Gastrocnemius medialis (tissue), 4 donors: ENCODE results near the gene HIVEP3. TPM values are rescaled to one million over a fixed set of nuclear protein-coding genes. Genes with fewer than 3 reads are reported as not detected.

Experiments used
- ATAC-seq, 2 donors: fragments of 150-250 bp; one replicate each; pipeline ENCODE4 v1.9.1; 2016
- DNase-seq, 2 donors: peaks; one replicate each; pipeline ENCODE4 v3.0.0-alpha.2; 2019
- H3K27ac ChIP-seq, 4 donors: fragments of 200-600 bp; sonication (generic); 1 replicate in 1 of 4; 2 replicates in 3 of 4; pipeline ENCODE4 v1.5.1; 2016 to 2018; ENCODE audit warnings: mild to moderate bottlenecking in 2 of 4, moderate library complexity in 1 of 4
- H3K27me3 ChIP-seq, 3 donors: fragments of 200-600 bp; sonication (generic) in 2 of 3; 1 replicate in 1 of 3; 2 replicates in 2 of 3; pipeline versions ENCODE4 v1.5.1 to v1.6.0; 2016 to 2019; ENCODE audit warnings: mild to moderate bottlenecking in 1 of 3, moderate library complexity in 1 of 3
- H3K36me3 ChIP-seq, 2 donors: fragments of 200-600 bp; sonication (generic) in 1 of 2; one replicate each; pipeline ENCODE4 v1.5.1; 2017 to 2018
- H3K4me1 ChIP-seq, 2 donors: fragments of 200-600 bp; sonication (generic) in 1 of 2; one replicate each; pipeline ENCODE4 v1.5.1; 2016 to 2017; ENCODE audit warnings: mild to moderate bottlenecking in 2 of 2
- H3K4me3 ChIP-seq, 4 donors: fragments of 200-600 bp; sonication (generic) in 3 of 4; 1 replicate in 1 of 4; 2 replicates in 3 of 4; pipeline ENCODE4 v1.5.1; 2016 to 2019; ENCODE audit warnings: mild to moderate bottlenecking in 2 of 4
- H3K9me3 ChIP-seq, 3 donors: fragments of 200-600 bp; sonication (generic) in 2 of 3; 1 replicate in 1 of 3; 2 replicates in 2 of 3; pipeline ENCODE4 v1.5.1; 2016 to 2019
- POLR2A ChIP-seq, 2 donors: fragments of 450-650 bp; IDR thresholded peaks; one replicate each; pipeline ENCODE4 v1.6.1; 2017; ENCODE audit warnings: antibody characterized with exemption in 2 of 2, mild to moderate bottlenecking in 2 of 2, moderate library complexity in 2 of 2
- in situ Hi-C, 4 donors: fragments of 200-750 bp; cut with MboI; loops; one replicate each; pipeline versions ENCODE4 v1.15.0 to v1.8.0; 2017; ENCODE audit warnings: low sequenced_read_pairs in 4 of 4
- intact Hi-C: fragments of 100-400 bp; cut with DNase I; formaldehyde crosslinking; loops from one replicate; pipeline ENCODE4 v1.15.1; 2023; ENCODE audit warnings: low total_unique reads
- total RNA-seq, 4 donors: library from RNA; depleted of rRNA; stranded (reverse); fragments of >200 nt; gene quantifications; one replicate each; pipeline versions ENCODE4 v1.1.0 to v1.2.3, GENCODE V29; 2016
- TF ChIP-seq, protein P1 (sequence below), 5 experiments: fragments of 450-650 bp in 3 of 5; fragments of 200-600 bp in 2 of 5; sonication (generic) in 2 of 5; IDR thresholded peaks in 4 of 5; conservative IDR thresholded peaks in 1 of 5; 1 replicate in 4 of 5; 2 replicates in 1 of 5; pipeline ENCODE4 v1.5.1; 2016 to 2019; ENCODE audit warnings: antibody characterized with exemption in 5 of 5, mild to moderate bottlenecking in 3 of 5, moderate library complexity in 3 of 5

The HIVEP3 gene
- total RNA-seq, 4 donors from 2014 or later = 0.80 to 1.8 (median 1.3) TPM

DNA sequence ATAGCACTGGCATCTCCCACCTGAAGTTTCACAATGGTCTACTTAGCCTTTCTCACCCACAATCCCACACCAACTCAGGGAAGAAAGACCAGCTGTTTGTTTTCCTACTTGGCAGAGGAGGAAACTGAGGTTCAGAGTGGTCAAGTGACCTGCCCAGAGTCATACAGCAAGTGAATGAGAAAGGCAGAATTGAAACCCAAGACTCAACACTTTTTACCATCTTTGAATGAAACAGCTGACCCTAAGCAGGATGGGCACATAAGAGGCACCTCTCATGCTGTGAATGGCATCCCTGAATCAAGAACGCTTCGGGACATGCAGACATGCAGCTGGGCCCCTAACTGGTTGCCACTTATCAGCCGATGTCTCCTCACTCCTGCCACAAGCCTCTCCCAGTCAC lies 193.8 kb downstream of the HIVEP3 start:
- H3K36me3 ChIP-seq = no peaks in the 10 kb centered on the region
- no peaks in the 10 kb centered on the region for H3K9me3 ChIP-seq
- H3K27ac ChIP-seq = no peak overlapping the region
- TF ChIP-seq, protein P1, sequence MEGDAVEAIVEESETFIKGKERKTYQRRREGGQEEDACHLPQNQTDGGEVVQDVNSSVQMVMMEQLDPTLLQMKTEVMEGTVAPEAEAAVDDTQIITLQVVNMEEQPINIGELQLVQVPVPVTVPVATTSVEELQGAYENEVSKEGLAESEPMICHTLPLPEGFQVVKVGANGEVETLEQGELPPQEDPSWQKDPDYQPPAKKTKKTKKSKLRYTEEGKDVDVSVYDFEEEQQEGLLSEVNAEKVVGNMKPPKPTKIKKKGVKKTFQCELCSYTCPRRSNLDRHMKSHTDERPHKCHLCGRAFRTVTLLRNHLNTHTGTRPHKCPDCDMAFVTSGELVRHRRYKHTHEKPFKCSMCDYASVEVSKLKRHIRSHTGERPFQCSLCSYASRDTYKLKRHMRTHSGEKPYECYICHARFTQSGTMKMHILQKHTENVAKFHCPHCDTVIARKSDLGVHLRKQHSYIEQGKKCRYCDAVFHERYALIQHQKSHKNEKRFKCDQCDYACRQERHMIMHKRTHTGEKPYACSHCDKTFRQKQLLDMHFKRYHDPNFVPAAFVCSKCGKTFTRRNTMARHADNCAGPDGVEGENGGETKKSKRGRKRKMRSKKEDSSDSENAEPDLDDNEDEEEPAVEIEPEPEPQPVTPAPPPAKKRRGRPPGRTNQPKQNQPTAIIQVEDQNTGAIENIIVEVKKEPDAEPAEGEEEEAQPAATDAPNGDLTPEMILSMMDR (IDR thresholded peaks at IDR 0.05 in 4 of 5, conservative IDR thresholded peaks at IDR 0.05 in 1 of 5) = no peak
- TF ChIP-seq POLR2A (IDR thresholded peaks at IDR 0.05) = no peak
- DNase-seq = no peak
- no peak overlapping the region for H3K4me3 ChIP-seq
- H3K27me3 ChIP-seq = no peaks in the 10 kb centered on the region
- in situ Hi-C loops = no loop called here
- H3K4me1 ChIP-seq = peaks cover 23 to 27% of the 10 kb centered on the region in 2 donors
- ATAC-seq = no peak
- intact Hi-C loops = no loop called here

DNA sequence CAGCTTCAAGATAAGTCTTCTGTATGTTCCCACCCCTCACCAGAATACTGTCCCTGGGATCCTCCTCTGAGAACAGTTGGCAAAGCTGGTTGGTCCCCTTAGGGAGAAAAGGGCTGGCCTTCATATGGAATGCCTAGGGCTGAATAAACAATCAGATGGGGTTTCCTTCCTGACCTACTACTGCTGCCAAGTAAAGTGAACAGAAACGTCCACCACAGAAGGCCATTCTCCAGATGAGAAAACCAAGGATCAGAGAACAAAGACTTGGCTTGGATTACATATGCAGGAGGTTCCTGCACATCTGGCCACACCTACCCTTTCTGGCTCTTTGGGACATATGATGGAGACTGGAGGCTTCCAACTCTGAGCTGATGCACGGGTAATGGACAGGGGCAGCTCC lies 194.5 kb downstream of the HIVEP3 start:
- Histone ChIP-seq H3K4me3 (no peak overlapping the region), H3K36me3 (no peaks in the 10 kb centered on the region), H3K27me3 (no peaks in the 10 kb centered on the region), H3K27ac (no peak overlapping the region), H3K9me3 (no peaks in the 10 kb centered on the region), H3K4me1 (peaks cover 16 to 21% of the 10 kb centered on the region in 2 donors)
- TF ChIP-seq POLR2A (IDR thresholded peaks at IDR 0.05) = no peak
- TF ChIP-seq, protein P1 (IDR thresholded peaks at IDR 0.05 in 4 of 5, conservative IDR thresholded peaks at IDR 0.05 in 1 of 5) = no peak
- ATAC-seq (peak in 1 of 2 donors; percentile 29), DNase-seq (no peak)
- intact Hi-C loops = no loop called here
- in situ Hi-C loops = no loop called here

DNA sequence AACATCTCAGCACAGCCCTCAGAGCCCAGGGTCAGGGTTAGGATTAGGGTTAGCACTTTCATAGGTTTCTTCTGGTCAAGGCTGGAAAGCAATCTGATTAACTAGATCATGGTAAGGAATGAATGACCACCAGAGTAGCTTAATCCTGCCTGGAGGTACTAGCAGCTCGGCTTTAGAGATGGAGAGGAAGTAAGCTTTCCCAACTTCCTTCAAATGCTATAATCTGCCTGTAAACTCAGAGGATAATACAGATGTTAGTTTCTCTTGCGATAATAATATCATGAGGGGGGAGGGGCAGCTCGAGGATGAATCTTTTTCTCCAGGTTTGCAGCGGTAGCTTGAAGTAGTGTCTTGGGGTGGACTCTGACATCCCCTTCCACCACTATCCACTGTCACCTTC lies 194.9 kb downstream of the HIVEP3 start:
- peaks cover 12 to 16% of the 10 kb centered on the region in 2 donors for H3K4me1 ChIP-seq
- H3K9me3 ChIP-seq = no peaks in the 10 kb centered on the region
- H3K4me3 ChIP-seq = no peak overlapping the region
- no peaks in the 10 kb centered on the region for H3K27me3 ChIP-seq
- DNase-seq (no peak), ATAC-seq (no peak)
- TF ChIP-seq POLR2A (IDR thresholded peaks at IDR 0.05) = no peak
- TF ChIP-seq, protein P1 (IDR thresholded peaks at IDR 0.05 in 4 of 5, conservative IDR thresholded peaks at IDR 0.05 in 1 of 5) = no peak
- H3K27ac ChIP-seq = no peak overlapping the region
- intact Hi-C loops = no loop called here
- in situ Hi-C loops = no loop called here
- no peaks in the 10 kb centered on the region for H3K36me3 ChIP-seq

DNA sequence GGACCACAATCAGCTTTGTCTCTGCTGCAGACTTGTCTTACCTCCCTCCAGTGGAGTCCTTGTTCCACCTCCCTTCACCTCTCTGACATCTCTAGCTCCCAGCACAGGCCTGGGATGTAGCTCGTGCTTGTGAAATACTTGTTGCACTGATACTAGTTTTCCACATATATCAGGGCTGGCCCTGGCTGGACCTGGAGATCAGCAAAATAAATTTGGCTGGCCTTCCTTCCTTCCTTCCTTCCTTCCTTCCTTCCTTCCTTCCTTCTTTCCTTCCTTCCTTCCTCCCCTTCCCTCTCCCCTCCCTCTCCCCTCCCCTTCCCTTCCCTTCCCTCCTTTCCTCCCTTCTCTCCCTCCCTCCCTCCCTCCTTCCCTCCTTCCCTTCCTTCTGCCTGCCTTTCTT lies 196.5 kb downstream of the HIVEP3 start:
- ATAC-seq (no peak), DNase-seq (no peak)
- Histone ChIP-seq H3K4me3 (no peak overlapping the region), H3K9me3 (no peaks in the 10 kb centered on the region), H3K27me3 (no peaks in the 10 kb centered on the region), H3K27ac (no peak overlapping the region), H3K4me1 (peaks cover 0 to 8% of the 10 kb centered on the region in 2 donors), H3K36me3 (no peaks in the 10 kb centered on the region)
- in situ Hi-C loops (no loop called here), intact Hi-C loops (no loop called here)
- TF ChIP-seq POLR2A (IDR thresholded peaks at IDR 0.05) = no peak
- TF ChIP-seq, protein P1 (IDR thresholded peaks at IDR 0.05 in 4 of 5, conservative IDR thresholded peaks at IDR 0.05 in 1 of 5) = no peak

DNA sequence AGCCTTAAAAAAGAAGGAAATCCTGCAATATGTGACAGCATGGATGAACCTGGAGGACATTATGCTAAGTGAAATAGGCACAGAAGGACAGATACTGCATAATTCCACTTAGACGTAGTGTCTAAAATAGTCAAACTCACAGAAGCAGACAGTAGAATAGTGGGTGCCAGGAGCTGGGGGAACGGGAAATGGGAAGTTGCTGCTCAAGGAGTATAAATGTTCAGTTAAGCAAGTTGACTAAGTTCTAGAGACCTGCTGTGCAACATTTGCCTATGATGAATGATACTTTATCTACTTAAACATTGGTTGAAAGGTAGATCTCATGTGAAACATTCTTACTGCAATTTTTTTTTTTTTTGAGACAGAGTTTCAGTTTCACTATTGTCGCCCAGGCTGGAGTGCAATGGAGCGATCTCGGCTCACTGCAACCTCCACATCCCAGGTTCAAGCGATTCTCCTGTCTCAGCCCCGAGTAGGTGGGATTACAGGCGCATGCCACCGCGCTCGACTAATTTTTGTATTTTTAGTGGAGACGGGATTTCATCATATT lies 197.8 kb downstream of the HIVEP3 start:
- TF ChIP-seq, protein P1 (IDR thresholded peaks at IDR 0.05 in 4 of 5, conservative IDR thresholded peaks at IDR 0.05 in 1 of 5) = no peak
- no peak for TF ChIP-seq POLR2A (IDR thresholded peaks at IDR 0.05)
- in situ Hi-C loops (no loop called here), intact Hi-C loops (no loop called here)
- H3K27ac ChIP-seq = no peak overlapping the region
- H3K4me1 ChIP-seq = peaks cover 0 to 8% of the 10 kb centered on the region in 2 donors
- H3K36me3 ChIP-seq = no peaks in the 10 kb centered on the region
- no peak overlapping the region for H3K4me3 ChIP-seq
- no peaks in the 10 kb centered on the region for H3K9me3 ChIP-seq
- no peaks in the 10 kb centered on the region for H3K27me3 ChIP-seq
- ATAC-seq = no peak
- no peak for DNase-seq
